ENCODE measurements around the gene MAP9.

- TF ChIP-seq CTCF (IDR thresholded peaks at IDR 0.05; ENCODE audit: extremely low read depth in 1 of 2, insufficient read depth in 1 of 2, low read depth in 1 of 2, low read length in 2 of 2) (no peak), EZH2 (IDR thresholded peaks at IDR 0.05; ENCODE audit: borderline replicate concordance, low read depth, low read length, severe bottlenecking) (no peak), POLR2A (IDR thresholded peaks at IDR 0.05; ENCODE audit: low read depth, low read length) (no peak)
Measured at GRCh38 chr4:155411546-155411945, 34.8 kb upstream of the MAP9 start.

All from endothelial cell of umbilical vein (primary cell).